Activated CD4-positive, alpha-beta T cell treated with anti-CD3 and anti-CD28 coated beads, Interleukin-2, amount 10 ng/mL, durations not matched to agents 7 days and 5 days (primary cell): ENCODE results near the gene TNRC18. TPM values are rescaled to one million over a fixed set of nuclear protein-coding genes. Genes with fewer than 3 reads are reported as not detected.
"Not testable (repeated sequence)": the region's sequence is repeated elsewhere in the genome, so short reads cannot be mapped to it uniquely, and the experiment has no call there.

Experiments used
- CTCF ChIA-PET: fragments of 350-600 bp; sonication (Branson Sonifier 250); formaldehyde crosslinking; loops from one replicate; lab custom pipeline; 2021; ENCODE audit warnings: antibody characterized with exemption; lab: Charles Lee
- POLR2A ChIA-PET: fragments of 350-600 bp; sonication (Branson Sonifier 250); formaldehyde crosslinking; loops from one replicate; lab custom pipeline; 2021; ENCODE audit warnings: antibody characterized with exemption; lab: Charles Lee
- DNase-seq: peaks from one replicate; pipeline ENCODE4 v3.0.0-alpha.2; 2020
- H3K27ac Mint-ChIP-seq: one replicate; pipeline ENCODE4 v1.8.0; 2021; ENCODE audit warnings: mild to moderate bottlenecking, moderate library complexity, mixed read lengths
- H3K27me3 Mint-ChIP-seq: one replicate; pipeline ENCODE4 v1.8.0; 2021; ENCODE audit warnings: mixed read lengths
- H3K36me3 Mint-ChIP-seq: one replicate; pipeline ENCODE4 v1.8.0; 2021; ENCODE audit warnings: low read depth, mixed read lengths
- H3K4me1 Mint-ChIP-seq: one replicate; pipeline ENCODE4 v1.8.0; 2021; ENCODE audit warnings: mixed read lengths
- H3K4me3 Mint-ChIP-seq: one replicate; pipeline ENCODE4 v1.8.0; 2021; ENCODE audit warnings: mild to moderate bottlenecking, moderate library complexity, mixed read lengths
- H3K9me3 Mint-ChIP-seq: one replicate; pipeline ENCODE4 v1.8.0; 2021; ENCODE audit warnings: mixed read lengths
- total RNA-seq, 2 experiments: library from RNA; stranded (reverse); gene quantifications; one replicate each; pipeline ENCODE4 v1.2.3, GENCODE V29; 2021

Gene TNRC18
- total RNA-seq, 2 experiments from 2014 or later: 45.8 to 53.9 TPM

GRCh38 chr7:5276123-5276522, 147.5 kb downstream of the TNRC18 start:
- DNase-seq, H3K4me3 Mint-ChIP-seq, H3K27ac Mint-ChIP-seq, POLR2A ChIA-PET, H3K4me1 Mint-ChIP-seq, H3K9me3 Mint-ChIP-seq, H3K36me3 Mint-ChIP-seq, H3K27me3 Mint-ChIP-seq, CTCF ChIA-PET: not testable (repeated sequence)

- POLR2A ChIA-PET: not testable (repeated sequence)
Observed at GRCh38 chr7:5275510-5275909, 148.1 kb downstream of the TNRC18 start.

GRCh38 chr7:5274985-5275431, 148.6 kb downstream of the TNRC18 start:
- CTCF ChIA-PET, H3K4me1 Mint-ChIP-seq, POLR2A ChIA-PET, H3K36me3 Mint-ChIP-seq, DNase-seq, H3K4me3 Mint-ChIP-seq, H3K27me3 Mint-ChIP-seq, H3K27ac Mint-ChIP-seq, H3K9me3 Mint-ChIP-seq: not testable (repeated sequence)

More at GRCh38 chr7:5275510-5275909, 148.1 kb downstream of the TNRC18 start:
- H3K27me3 Mint-ChIP-seq, CTCF ChIA-PET, H3K4me3 Mint-ChIP-seq, DNase-seq, H3K4me1 Mint-ChIP-seq, H3K27ac Mint-ChIP-seq, H3K9me3 Mint-ChIP-seq, H3K36me3 Mint-ChIP-seq: not testable (repeated sequence)

- H3K4me1 Mint-ChIP-seq: no peaks in the 10 kb centered on the region
- no peak overlapping the region for H3K27ac Mint-ChIP-seq
- no peaks in the 10 kb centered on the region for H3K9me3 Mint-ChIP-seq
- POLR2A ChIA-PET: no interaction called here
- no peak overlapping the region for H3K4me3 Mint-ChIP-seq
- CTCF ChIA-PET: no interaction called here
- H3K27me3 Mint-ChIP-seq: peaks cover 7% of the 10 kb centered on the region
- no peak for DNase-seq
- H3K36me3 Mint-ChIP-seq: no peaks in the 10 kb centered on the region
Observed at GRCh38 chr7:5274441-5274840, 149.2 kb downstream of the TNRC18 start.

GRCh38 chr7:5273831-5274405, 149.7 kb downstream of the TNRC18 start:
- POLR2A ChIA-PET, H3K9me3 Mint-ChIP-seq, H3K4me3 Mint-ChIP-seq, H3K36me3 Mint-ChIP-seq, H3K4me1 Mint-ChIP-seq, CTCF ChIA-PET, DNase-seq, H3K27ac Mint-ChIP-seq, H3K27me3 Mint-ChIP-seq: not testable (repeated sequence)

GRCh38 chr7:5270788-5271187, 152.8 kb downstream of the TNRC18 start:
- H3K4me1 Mint-ChIP-seq: no peaks in the 10 kb centered on the region
- no peak for DNase-seq
- no peak overlapping the region for H3K4me3 Mint-ChIP-seq
- H3K27ac Mint-ChIP-seq: no peak overlapping the region
- peaks cover 3% of the 10 kb centered on the region for H3K27me3 Mint-ChIP-seq
- H3K36me3 Mint-ChIP-seq: no peaks in the 10 kb centered on the region
- CTCF ChIA-PET: no interaction called here
- no peaks in the 10 kb centered on the region for H3K9me3 Mint-ChIP-seq
- POLR2A ChIA-PET: no interaction called here

- H3K9me3 Mint-ChIP-seq, H3K4me1 Mint-ChIP-seq, H3K36me3 Mint-ChIP-seq, H3K27ac Mint-ChIP-seq, H3K27me3 Mint-ChIP-seq, POLR2A ChIA-PET, DNase-seq, H3K4me3 Mint-ChIP-seq: not testable (repeated sequence)
- CTCF ChIA-PET: interaction anchor here (0.8 kb wide), 1 partner anchor 18 kb away, joined by 3 read pairs; no protein-coding TSS in a partner anchor
Observed at GRCh38 chr7:5269992-5270657, 153.5 kb downstream of the TNRC18 start.

GRCh38 chr7:5267829-5268228, 155.8 kb downstream of the TNRC18 start:
- H3K4me1 Mint-ChIP-seq, H3K27me3 Mint-ChIP-seq, POLR2A ChIA-PET, H3K36me3 Mint-ChIP-seq, H3K4me3 Mint-ChIP-seq, DNase-seq, H3K9me3 Mint-ChIP-seq, H3K27ac Mint-ChIP-seq: not testable (repeated sequence)
- CTCF ChIA-PET: interaction anchor here (0.6 kb wide), 1 partner anchor 8 kb away, joined by 3 read pairs; no protein-coding TSS in a partner anchor

GRCh38 chr7:5266191-5267028, 157.2 kb downstream of the TNRC18 start:
- H3K27me3 Mint-ChIP-seq: peaks cover 3% of the 10 kb centered on the region
- H3K36me3 Mint-ChIP-seq: no peaks in the 10 kb centered on the region
- H3K4me1 Mint-ChIP-seq: no peaks in the 10 kb centered on the region
- CTCF ChIA-PET: no interaction called here
- no peak for DNase-seq
- H3K4me3 Mint-ChIP-seq: no peak overlapping the region
- POLR2A ChIA-PET: no interaction called here
- no peaks in the 10 kb centered on the region for H3K9me3 Mint-ChIP-seq
- no peak overlapping the region for H3K27ac Mint-ChIP-seq

GRCh38 chr7:5265320-5266190, 158.1 kb downstream of the TNRC18 start:
- H3K4me3 Mint-ChIP-seq: no peak overlapping the region
- H3K36me3 Mint-ChIP-seq: no peaks in the 10 kb centered on the region
- peaks cover 2% of the 10 kb centered on the region for H3K27me3 Mint-ChIP-seq
- no peak overlapping the region for H3K27ac Mint-ChIP-seq
- H3K9me3 Mint-ChIP-seq: no peaks in the 10 kb centered on the region
- ChIA-PET CTCF (no interaction called here), POLR2A (no interaction called here)
- H3K4me1 Mint-ChIP-seq: no peaks in the 10 kb centered on the region
- no peak for DNase-seq

GRCh38 chr7:5263066-5263465, 160.6 kb downstream of the TNRC18 start:
- H3K27ac Mint-ChIP-seq, H3K4me3 Mint-ChIP-seq, H3K27me3 Mint-ChIP-seq, H3K36me3 Mint-ChIP-seq, DNase-seq, H3K4me1 Mint-ChIP-seq, POLR2A ChIA-PET, H3K9me3 Mint-ChIP-seq, CTCF ChIA-PET: not testable (repeated sequence)

- H3K4me3 Mint-ChIP-seq, H3K4me1 Mint-ChIP-seq, DNase-seq, POLR2A ChIA-PET, H3K9me3 Mint-ChIP-seq, H3K27ac Mint-ChIP-seq, H3K27me3 Mint-ChIP-seq, H3K36me3 Mint-ChIP-seq: not testable (repeated sequence)
- CTCF ChIA-PET: interaction anchor here (0.8 kb wide), 1 partner anchor 26 kb away, joined by 3 read pairs; no protein-coding TSS in a partner anchor
Observed at GRCh38 chr7:5260530-5261068, 163.0 kb downstream of the TNRC18 start.
